ENCODE measurements around the gene CDV3. TPM values are rescaled to one million over a fixed set of nuclear protein-coding genes. Genes with fewer than 3 reads are reported as not detected.

The CDV3 gene
- total and polyA plus RNA-seq, 9 of the 15 experiments (the other 6 are each of a cell fraction or from before 2014, with no cell fraction given), result 72.3 to 273 (median 116) TPM

DNA sequence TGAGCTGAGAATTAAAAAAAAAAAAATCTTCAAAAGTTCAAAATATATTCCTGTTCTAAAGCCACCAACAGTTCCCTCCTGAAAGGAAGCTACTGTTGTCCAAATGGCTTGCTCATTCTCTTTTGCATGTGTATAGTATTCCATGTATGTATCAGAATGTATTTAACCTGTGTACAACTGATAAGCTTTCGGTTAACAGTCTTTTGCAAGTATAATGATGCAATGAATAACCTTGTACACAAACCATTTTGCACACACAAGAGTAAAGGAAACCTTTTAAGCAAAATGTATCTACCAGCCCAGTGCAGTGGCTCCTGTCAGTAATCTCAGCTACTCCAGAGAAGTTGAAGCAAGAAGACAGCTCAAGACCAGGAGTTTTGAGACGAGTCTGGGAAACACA lies 55.7 kb downstream of the CDV3 start (continued):
- no peak for TF ChIP-seq ARID3B (CRISPR knock-in tag; IDR thresholded peaks at IDR 0.05; ENCODE audit: borderline replicate concordance)
- TF ChIP-seq ZNF780A (CRISPR knock-in tag; IDR thresholded peaks at IDR 0.05), result no peak
- no peak for TF ChIP-seq ZNF124 (CRISPR knock-in tag; IDR thresholded peaks at IDR 0.05)
- TF ChIP-seq, protein P1, sequence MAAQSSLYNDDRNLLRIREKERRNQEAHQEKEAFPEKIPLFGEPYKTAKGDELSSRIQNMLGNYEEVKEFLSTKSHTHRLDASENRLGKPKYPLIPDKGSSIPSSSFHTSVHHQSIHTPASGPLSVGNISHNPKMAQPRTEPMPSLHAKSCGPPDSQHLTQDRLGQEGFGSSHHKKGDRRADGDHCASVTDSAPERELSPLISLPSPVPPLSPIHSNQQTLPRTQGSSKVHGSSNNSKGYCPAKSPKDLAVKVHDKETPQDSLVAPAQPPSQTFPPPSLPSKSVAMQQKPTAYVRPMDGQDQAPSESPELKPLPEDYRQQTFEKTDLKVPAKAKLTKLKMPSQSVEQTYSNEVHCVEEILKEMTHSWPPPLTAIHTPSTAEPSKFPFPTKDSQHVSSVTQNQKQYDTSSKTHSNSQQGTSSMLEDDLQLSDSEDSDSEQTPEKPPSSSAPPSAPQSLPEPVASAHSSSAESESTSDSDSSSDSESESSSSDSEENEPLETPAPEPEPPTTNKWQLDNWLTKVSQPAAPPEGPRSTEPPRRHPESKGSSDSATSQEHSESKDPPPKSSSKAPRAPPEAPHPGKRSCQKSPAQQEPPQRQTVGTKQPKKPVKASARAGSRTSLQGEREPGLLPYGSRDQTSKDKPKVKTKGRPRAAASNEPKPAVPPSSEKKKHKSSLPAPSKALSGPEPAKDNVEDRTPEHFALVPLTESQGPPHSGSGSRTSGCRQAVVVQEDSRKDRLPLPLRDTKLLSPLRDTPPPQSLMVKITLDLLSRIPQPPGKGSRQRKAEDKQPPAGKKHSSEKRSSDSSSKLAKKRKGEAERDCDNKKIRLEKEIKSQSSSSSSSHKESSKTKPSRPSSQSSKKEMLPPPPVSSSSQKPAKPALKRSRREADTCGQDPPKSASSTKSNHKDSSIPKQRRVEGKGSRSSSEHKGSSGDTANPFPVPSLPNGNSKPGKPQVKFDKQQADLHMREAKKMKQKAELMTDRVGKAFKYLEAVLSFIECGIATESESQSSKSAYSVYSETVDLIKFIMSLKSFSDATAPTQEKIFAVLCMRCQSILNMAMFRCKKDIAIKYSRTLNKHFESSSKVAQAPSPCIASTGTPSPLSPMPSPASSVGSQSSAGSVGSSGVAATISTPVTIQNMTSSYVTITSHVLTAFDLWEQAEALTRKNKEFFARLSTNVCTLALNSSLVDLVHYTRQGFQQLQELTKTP (IDR thresholded peaks at IDR 0.05; ENCODE audit: low read depth in 1 of 2, partially characterized antibody in 2 of 2), result no peak
- TF ChIP-seq EZH2 (IDR thresholded peaks at IDR 0.05; ENCODE audit: borderline replicate concordance, low read depth, low read length), result no peak
- no peak for TF ChIP-seq CUX1 (CRISPR knock-in tag; IDR thresholded peaks at IDR 0.05)
- no peak for TF ChIP-seq ZNF140 (CRISPR knock-in tag; IDR thresholded peaks at IDR 0.05)
- no peak for TF ChIP-seq CHCHD3 (CRISPR knock-in tag; IDR thresholded peaks at IDR 0.05)
- TF ChIP-seq RBM34 (IDR thresholded peaks at IDR 0.05; ENCODE audit: borderline replicate concordance, insufficient read depth, low read length), result no peak
- TF ChIP-seq, protein P2, sequence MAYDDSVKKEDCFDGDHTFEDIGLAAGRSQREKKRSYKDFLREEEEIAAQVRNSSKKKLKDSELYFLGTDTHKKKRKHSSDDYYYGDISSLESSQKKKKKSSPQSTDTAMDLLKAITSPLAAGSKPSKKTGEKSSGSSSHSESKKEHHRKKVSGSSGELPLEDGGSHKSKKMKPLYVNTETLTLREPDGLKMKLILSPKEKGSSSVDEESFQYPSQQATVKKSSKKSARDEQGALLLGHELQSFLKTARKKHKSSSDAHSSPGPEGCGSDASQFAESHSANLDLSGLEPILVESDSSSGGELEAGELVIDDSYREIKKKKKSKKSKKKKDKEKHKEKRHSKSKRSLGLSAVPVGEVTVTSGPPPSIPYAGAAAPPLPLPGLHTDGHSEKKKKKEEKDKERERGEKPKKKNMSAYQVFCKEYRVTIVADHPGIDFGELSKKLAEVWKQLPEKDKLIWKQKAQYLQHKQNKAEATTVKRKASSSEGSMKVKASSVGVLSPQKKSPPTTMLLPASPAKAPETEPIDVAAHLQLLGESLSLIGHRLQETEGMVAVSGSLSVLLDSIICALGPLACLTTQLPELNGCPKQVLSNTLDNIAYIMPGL (CRISPR knock-in tag; IDR thresholded peaks at IDR 0.05), result no peak
- no peak for TF ChIP-seq SAP30 (IDR thresholded peaks at IDR 0.05; ENCODE audit: borderline replicate concordance, insufficient read depth, low read depth, low read length, poor library complexity, severe bottlenecking)
- no peak for TF ChIP-seq NEUROD1 (IDR thresholded peaks at IDR 0.05; ENCODE audit: borderline replicate concordance, low read depth, low read length, partially characterized antibody)
- no peak for TF ChIP-seq TARDBP (IDR thresholded peaks at IDR 0.05)
- TF ChIP-seq HNRNPUL1 (IDR thresholded peaks at IDR 0.05; ENCODE audit: low read length), result no peak
